Esophagus squamous epithelium (tissue), 4 donors: Measurements from ENCODE around the gene PTH2.

Experiments used
- CTCF ChIP-seq, 6 experiments: fragments of 450-650 bp in 4 of 6; fragments of 200-600 bp in 2 of 6; sonication (generic) in 2 of 6; IDR thresholded peaks; one replicate each; pipeline ENCODE4 v1.5.1; 2016 to 2019; ENCODE audit warnings: antibody characterized with exemption in 6 of 6, mild to moderate bottlenecking in 4 of 6, moderate library complexity in 4 of 6
- POLR2A ChIP-seq, 4 donors: fragments of 450-650 bp; IDR thresholded peaks; one replicate each; pipeline ENCODE4 v1.6.1; 2017; ENCODE audit warnings: antibody characterized with exemption in 4 of 4, mild to moderate bottlenecking in 4 of 4, moderate library complexity in 3 of 4

DNA sequence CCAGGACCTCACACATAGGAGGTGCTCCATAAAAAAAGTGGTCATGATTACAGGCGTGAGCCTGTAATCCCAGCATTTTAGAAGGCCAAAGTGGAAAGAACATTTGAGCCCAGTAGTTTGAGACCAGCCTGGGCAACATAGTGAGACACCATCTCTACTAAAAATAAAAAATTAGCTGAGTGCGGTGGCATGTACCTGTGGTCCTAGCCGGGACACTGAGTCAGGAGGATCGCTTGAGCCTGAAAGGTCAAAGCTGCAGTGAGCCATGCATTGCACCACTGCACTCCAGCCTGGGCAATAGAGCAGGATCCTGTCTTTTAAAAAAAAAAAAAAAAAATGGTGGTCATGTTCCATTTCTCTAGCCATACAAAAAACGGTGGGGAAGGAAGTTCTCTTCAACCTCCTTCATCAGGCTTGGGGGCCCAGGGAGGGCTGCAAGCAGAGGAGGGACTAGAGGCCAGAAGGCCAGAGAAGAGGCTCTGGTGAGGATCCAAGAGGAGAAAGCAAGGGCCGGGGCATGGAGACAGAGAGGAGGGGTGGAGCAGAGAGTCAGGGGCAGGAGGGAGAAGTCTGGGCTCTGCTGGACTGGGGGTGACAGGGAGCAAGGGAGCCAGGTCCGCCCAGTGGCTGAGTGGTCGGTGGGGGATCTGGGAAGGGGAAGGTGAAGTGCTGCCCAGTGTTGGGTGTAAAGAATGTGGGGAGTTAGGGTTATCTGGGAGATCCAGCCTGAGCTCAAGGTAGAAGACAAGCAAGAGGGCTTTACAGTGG is 26.3 kb downstream of the PTH2 start:
- TF ChIP-seq CTCF (IDR thresholded peaks at IDR 0.05) = no peak
- no peak for TF ChIP-seq POLR2A (IDR thresholded peaks at IDR 0.05)
